HG03066 (cell line): ENCODE data around the gene MN1.

Experiments used
- ATAC-seq: cut with Tn5 transposase; IDR thresholded peaks from one replicate; pipeline ENCODE4 v1.9.1; 2021; ENCODE audit warnings: low read depth; ENCODE audit not compliant: unreplicated experiment

The MN1 gene

GRCh38 chr22:27801616-27802345, at the start of gene MN1:
MN1 (minus strand) TSS chr22:27801756; CDS start chr22:27800543, 1,213 bp downstream.
- ATAC-seq = no peak

- ATAC-seq = no peak
Measured at GRCh38 chr22:27850000-27850521, 48.5 kb upstream of the MN1 start.

GRCh38 chr22:27848005-27848404, 46.4 kb upstream of the MN1 start:
- no peak for ATAC-seq

- ATAC-seq = no peak
Measured at GRCh38 chr22:27846910-27847309, 45.4 kb upstream of the MN1 start.

GRCh38 chr22:27846248-27846757, 44.7 kb upstream of the MN1 start:
- ATAC-seq = no peak

- no peak for ATAC-seq
Measured at GRCh38 chr22:27845644-27846043, 44.1 kb upstream of the MN1 start.

GRCh38 chr22:27844656-27845591, 43.4 kb upstream of the MN1 start:
- no peak for ATAC-seq

- ATAC-seq = no peak
Measured at GRCh38 chr22:27844256-27844655, 42.7 kb upstream of the MN1 start.

GRCh38 chr22:27843441-27843840, 41.9 kb upstream of the MN1 start:
- no peak for ATAC-seq

GRCh38 chr22:27842669-27843431, 41.3 kb upstream of the MN1 start:
- ATAC-seq = no peak

- no peak for ATAC-seq
Measured at GRCh38 chr22:27842201-27842600, 40.6 kb upstream of the MN1 start.

GRCh38 chr22:27840436-27840835, 38.9 kb upstream of the MN1 start:
- no peak for ATAC-seq

- no peak for ATAC-seq
Measured at GRCh38 chr22:27839057-27839660, 37.6 kb upstream of the MN1 start.

- no peak for ATAC-seq
Measured at GRCh38 chr22:27836181-27836580, 34.6 kb upstream of the MN1 start.

- ATAC-seq = no peak
Measured at GRCh38 chr22:27835446-27835845, 33.9 kb upstream of the MN1 start.

GRCh38 chr22:27834364-27835185, 33.0 kb upstream of the MN1 start:
- no peak for ATAC-seq

GRCh38 chr22:27833803-27834202, 32.2 kb upstream of the MN1 start:
- ATAC-seq = no peak

GRCh38 chr22:27832606-27833005, 31.1 kb upstream of the MN1 start:
- no peak for ATAC-seq

GRCh38 chr22:27829620-27830019, 28.1 kb upstream of the MN1 start:
- ATAC-seq = no peak
